ENCODE results near the gene CDR2. TPM values are rescaled to one million over a fixed set of nuclear protein-coding genes. Genes with fewer than 3 reads are reported as not detected.

Gene CDR2
- total RNA-seq, 1 experiment from 2014 or later = 35.7 TPM

- POLR2A ChIA-PET = no interaction called here
- H3K4me3 ChIP-seq (ENCODE audit: low read depth in 2 of 2, low read length in 2 of 2) = peak overlapping the region; percentile 62 to 84
- TF ChIP-seq POLR2AphosphoS5 (IDR thresholded peaks at IDR 0.05; ENCODE audit: low read depth, low read length) (no peak), TCF7L2 (IDR thresholded peaks at IDR 0.05; ENCODE audit: low read depth, low read length) (no peak), SIN3A (IDR thresholded peaks at IDR 0.05; ENCODE audit: borderline replicate concordance, insufficient read depth, low read depth, low read length) (no peak)
- TF ChIP-seq, protein P1, sequence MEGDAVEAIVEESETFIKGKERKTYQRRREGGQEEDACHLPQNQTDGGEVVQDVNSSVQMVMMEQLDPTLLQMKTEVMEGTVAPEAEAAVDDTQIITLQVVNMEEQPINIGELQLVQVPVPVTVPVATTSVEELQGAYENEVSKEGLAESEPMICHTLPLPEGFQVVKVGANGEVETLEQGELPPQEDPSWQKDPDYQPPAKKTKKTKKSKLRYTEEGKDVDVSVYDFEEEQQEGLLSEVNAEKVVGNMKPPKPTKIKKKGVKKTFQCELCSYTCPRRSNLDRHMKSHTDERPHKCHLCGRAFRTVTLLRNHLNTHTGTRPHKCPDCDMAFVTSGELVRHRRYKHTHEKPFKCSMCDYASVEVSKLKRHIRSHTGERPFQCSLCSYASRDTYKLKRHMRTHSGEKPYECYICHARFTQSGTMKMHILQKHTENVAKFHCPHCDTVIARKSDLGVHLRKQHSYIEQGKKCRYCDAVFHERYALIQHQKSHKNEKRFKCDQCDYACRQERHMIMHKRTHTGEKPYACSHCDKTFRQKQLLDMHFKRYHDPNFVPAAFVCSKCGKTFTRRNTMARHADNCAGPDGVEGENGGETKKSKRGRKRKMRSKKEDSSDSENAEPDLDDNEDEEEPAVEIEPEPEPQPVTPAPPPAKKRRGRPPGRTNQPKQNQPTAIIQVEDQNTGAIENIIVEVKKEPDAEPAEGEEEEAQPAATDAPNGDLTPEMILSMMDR (IDR thresholded peaks at IDR 0.05) = no peak
- TF ChIP-seq, protein P2, sequence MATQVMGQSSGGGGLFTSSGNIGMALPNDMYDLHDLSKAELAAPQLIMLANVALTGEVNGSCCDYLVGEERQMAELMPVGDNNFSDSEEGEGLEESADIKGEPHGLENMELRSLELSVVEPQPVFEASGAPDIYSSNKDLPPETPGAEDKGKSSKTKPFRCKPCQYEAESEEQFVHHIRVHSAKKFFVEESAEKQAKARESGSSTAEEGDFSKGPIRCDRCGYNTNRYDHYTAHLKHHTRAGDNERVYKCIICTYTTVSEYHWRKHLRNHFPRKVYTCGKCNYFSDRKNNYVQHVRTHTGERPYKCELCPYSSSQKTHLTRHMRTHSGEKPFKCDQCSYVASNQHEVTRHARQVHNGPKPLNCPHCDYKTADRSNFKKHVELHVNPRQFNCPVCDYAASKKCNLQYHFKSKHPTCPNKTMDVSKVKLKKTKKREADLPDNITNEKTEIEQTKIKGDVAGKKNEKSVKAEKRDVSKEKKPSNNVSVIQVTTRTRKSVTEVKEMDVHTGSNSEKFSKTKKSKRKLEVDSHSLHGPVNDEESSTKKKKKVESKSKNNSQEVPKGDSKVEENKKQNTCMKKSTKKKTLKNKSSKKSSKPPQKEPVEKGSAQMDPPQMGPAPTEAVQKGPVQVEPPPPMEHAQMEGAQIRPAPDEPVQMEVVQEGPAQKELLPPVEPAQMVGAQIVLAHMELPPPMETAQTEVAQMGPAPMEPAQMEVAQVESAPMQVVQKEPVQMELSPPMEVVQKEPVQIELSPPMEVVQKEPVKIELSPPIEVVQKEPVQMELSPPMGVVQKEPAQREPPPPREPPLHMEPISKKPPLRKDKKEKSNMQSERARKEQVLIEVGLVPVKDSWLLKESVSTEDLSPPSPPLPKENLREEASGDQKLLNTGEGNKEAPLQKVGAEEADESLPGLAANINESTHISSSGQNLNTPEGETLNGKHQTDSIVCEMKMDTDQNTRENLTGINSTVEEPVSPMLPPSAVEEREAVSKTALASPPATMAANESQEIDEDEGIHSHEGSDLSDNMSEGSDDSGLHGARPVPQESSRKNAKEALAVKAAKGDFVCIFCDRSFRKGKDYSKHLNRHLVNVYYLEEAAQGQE (IDR thresholded peaks at IDR 0.05; ENCODE audit: insufficient read depth in 1 of 2, low read depth in 2 of 2, low read length in 1 of 2) = no peak
- in situ Hi-C loops (cut with HindIII; ENCODE audit: low pct_unique_long_range_greater_than_20kb, low sequenced_read_pairs) = no loop called here
- BruUV-seq (replicated peaks) = no TSS peak
- H3K9me3 ChIP-seq (ENCODE audit: control insufficient read depth, insufficient read depth, low read depth, low read length) = no peaks in the 10 kb centered on the region
- peaks cover 42% of the 10 kb centered on the region for H3K4me1 ChIP-seq (ENCODE audit: control insufficient read depth, insufficient read depth, low read length)
- DNase-seq (ENCODE audit: low read depth, low spot score) (no peak), ATAC-seq (no peak)
- CTCF ChIA-PET = no interaction called here
- peaks cover 6% of the 10 kb centered on the region for H3K36me3 ChIP-seq (ENCODE audit: control insufficient read depth, insufficient read depth, low read length)
- H3K27ac ChIP-seq (ENCODE audit: low read length) = peak overlapping the region; percentile 85
- intact Hi-C loops (cut with micrococcal nuclease; ENCODE audit: unreplicated experiment) = no loop called here
- H3K27me3 ChIP-seq (ENCODE audit: control insufficient read depth, insufficient read depth, low read length) = no peaks in the 10 kb centered on the region
These were observed 1.3 kb downstream of the CDR2 start for GRCh38 chr16:22372882-22373661.

DNA sequence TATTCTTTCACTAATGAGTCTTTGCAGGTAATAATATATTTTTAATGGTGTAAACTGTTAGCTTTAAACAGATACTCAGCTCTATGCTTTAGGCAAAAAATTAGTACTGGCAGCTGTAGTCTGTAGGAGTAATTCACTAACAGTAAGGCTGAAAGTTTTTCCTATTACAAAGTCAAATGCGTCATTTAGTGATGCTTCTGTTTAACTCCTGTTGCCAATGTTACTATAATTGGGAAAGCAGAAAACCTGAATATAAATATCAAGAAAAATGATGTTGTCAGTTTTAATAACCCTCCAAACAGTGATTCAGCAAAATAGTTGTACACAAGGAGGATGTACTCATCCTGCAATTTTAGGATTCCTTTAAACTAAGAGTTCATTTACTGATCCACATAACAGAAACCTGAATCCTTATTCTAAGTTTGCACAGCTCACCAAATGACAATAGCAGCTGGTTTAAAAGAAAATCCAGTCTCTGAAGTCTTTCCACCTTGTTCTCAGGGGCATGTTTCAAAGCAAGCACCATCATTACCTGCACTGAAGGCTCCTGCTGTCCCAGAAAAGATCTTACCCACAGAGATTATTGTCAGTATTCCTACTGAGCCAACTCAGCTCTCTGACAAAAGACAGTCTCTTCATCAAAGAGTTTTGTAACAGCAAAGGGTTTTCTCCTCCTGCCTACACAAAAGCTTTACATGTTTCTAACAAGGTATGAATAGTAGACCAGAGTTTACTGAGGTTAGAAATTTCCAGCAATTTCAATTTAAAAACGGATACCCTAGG, 4.2 kb downstream of the CDR2 start:
- in situ Hi-C loops (cut with HindIII; ENCODE audit: low pct_unique_long_range_greater_than_20kb, low sequenced_read_pairs) = no loop called here
- DNase-seq (ENCODE audit: low read depth, low spot score) = no peak
- no peak overlapping the region for H3K4me3 ChIP-seq (ENCODE audit: low read depth in 2 of 2, low read length in 2 of 2)

More for the DNA sequence above, 4.2 kb downstream of the CDR2 start:
- intact Hi-C loops (cut with micrococcal nuclease; ENCODE audit: unreplicated experiment) = no loop called here
- TF ChIP-seq, protein P1 (IDR thresholded peaks at IDR 0.05) = no peak
- TF ChIP-seq TCF7L2 (IDR thresholded peaks at IDR 0.05; ENCODE audit: low read depth, low read length) = no peak
- ChIA-PET POLR2A (interaction anchor here (0.7 kb wide), 1 partner anchor 345 kb away, joined by 11 read pairs; no protein-coding TSS in a partner anchor), CTCF (no interaction called here)
- H3K4me1 ChIP-seq (ENCODE audit: control insufficient read depth, insufficient read depth, low read length) = peaks cover 38% of the 10 kb centered on the region
- no TSS peak for BruUV-seq (replicated peaks)
- ATAC-seq = no peak
- H3K9me3 ChIP-seq (ENCODE audit: control insufficient read depth, insufficient read depth, low read depth, low read length) = no peaks in the 10 kb centered on the region
- no peaks in the 10 kb centered on the region for H3K27me3 ChIP-seq (ENCODE audit: control insufficient read depth, insufficient read depth, low read length)
- peaks cover 8% of the 10 kb centered on the region for H3K36me3 ChIP-seq (ENCODE audit: control insufficient read depth, insufficient read depth, low read length)
- H3K27ac ChIP-seq (ENCODE audit: low read length) = peak overlapping the region; percentile 14; the same call in 1 of the 2 replicates

All from Panc1 (cell line).